GM18498 (cell line): ENCODE measurements around the gene C2orf81.
A peak's percentile ranks its signal among the peaks of the same experiment; 100 is the strongest.
"Not testable (repeated sequence)": the region's sequence is repeated elsewhere in the genome, so short reads cannot be mapped to it uniquely, and the experiment has no call there.

ENCODE experiments used
- ATAC-seq: cut with Tn5 transposase; IDR thresholded peaks from one replicate; pipeline ENCODE4 v1.9.1; 2021; ENCODE audit warnings: mild to moderate bottlenecking, moderate library complexity; ENCODE audit not compliant: unreplicated experiment

Gene C2orf81

GRCh38 chr2:74424139-74424992 lies 2.9 kb upstream of the C2orf81 start:
- ATAC-seq = no peak

DNA sequence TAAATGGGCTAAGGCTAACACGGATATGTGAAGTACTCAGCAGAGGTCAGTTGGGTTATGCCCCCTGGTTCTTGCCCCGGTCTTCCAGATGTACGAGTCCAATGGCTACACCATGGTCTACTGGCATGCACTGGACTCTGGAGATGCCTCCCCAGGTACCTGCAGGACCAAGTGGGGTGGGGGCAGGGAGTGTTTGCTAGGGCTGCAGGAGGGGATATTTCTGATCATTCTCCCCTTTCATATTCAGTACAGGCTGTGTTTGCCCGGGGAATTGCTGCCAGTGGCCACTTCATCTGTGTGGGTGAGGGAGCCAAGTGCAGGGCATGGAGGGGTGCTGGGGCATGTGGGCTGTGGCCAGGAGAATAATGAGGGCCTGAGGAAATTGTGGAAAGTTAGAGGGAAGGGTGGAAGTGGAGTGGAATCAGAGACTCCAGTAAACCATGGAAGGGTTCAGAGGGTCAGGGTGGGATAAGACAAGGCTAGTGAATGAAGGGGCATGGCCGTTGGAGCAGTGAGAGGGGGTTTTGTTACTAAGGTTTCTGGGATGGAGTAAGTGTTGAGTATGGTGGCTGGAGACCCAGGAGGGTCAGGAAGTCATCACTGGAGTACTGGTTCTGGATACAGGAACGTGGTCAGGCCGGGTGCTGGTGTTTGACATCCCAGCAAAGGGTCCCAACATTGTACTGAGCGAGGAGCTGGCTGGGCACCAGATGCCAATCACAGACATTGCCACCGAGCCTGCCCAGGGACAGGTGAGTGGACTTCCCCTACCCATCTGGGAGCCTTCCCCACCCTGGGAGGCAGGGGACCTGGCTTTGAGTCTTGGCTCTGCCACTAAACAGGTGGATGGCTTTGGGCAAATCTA lies 2.0 kb upstream of the C2orf81 start:
- ATAC-seq = no peak

- not testable (repeated sequence) for ATAC-seq
Observed at GRCh38 chr2:74420443-74421103, 846 bp downstream of the C2orf81 start.

DNA sequence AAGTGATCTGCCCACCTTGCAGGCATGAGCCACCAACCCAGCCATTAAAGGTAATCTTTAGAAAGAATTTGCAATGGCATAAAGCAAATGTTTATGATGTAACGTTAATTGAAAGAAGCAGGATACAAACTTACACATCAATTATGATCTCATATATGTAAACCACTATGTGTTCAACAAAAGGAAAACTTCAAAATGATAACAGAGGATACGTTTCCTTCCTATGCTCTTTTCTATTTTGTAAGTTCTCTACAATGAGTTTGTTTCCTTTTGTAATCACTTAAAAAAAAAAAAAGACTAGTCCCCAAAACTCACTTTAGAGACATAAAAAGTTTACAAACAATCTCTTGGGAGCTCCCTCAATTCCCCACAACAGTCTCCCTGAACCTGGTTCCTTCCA lies 1.4 kb downstream of the C2orf81 start:
- ATAC-seq = no peak

- ATAC-seq = no peak
Observed at GRCh38 chr2:74419345-74419744, 2.1 kb downstream of the C2orf81 start.

- ATAC-seq = no peak
Observed at GRCh38 chr2:74418312-74418711, 3.1 kb downstream of the C2orf81 start.

DNA sequence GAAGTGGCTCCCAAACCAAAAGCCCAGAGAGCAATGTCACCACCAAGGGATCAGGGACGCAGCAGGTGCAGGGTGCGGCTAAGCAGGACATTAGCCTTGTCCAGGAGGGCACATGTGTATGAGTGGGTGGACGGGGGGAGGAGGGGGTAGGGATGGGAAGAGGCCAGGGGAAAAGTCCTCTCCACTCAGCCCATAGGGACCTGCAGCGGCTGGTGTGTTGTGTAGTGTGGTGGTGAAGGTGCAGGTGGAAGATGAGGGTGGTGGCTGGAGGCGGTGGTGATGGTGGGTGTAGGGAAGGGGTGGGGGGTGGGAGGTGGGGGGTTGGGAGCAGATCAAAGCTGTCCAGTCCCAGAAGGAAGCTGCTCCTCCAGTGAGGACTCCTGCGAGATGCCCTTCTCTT lies 3.7 kb downstream of the C2orf81 start:
- ATAC-seq = no peak

GRCh38 chr2:74417197-74417596 lies 4.2 kb downstream of the C2orf81 start:
- ATAC-seq = no peak

DNA sequence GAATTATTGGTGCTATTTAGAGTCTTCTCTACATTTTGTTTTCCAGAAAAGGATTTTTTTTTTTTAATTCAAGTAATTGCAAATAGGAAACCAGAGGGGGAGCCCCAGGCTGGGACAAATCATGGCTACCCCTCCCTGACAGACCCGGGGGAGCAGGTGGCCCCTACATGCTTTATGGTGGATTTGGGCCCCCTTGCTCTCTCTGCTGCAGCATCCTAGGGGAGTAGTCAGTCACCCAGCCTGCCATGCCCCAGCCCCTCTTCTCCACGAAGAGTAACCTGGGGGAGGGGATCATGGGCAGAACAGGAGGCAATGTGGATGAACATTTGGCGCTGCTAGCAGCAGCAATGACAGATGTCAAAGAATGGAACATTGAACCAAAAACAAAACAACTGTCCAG lies 4.6 kb downstream of the C2orf81 start:
- ATAC-seq = no peak

DNA sequence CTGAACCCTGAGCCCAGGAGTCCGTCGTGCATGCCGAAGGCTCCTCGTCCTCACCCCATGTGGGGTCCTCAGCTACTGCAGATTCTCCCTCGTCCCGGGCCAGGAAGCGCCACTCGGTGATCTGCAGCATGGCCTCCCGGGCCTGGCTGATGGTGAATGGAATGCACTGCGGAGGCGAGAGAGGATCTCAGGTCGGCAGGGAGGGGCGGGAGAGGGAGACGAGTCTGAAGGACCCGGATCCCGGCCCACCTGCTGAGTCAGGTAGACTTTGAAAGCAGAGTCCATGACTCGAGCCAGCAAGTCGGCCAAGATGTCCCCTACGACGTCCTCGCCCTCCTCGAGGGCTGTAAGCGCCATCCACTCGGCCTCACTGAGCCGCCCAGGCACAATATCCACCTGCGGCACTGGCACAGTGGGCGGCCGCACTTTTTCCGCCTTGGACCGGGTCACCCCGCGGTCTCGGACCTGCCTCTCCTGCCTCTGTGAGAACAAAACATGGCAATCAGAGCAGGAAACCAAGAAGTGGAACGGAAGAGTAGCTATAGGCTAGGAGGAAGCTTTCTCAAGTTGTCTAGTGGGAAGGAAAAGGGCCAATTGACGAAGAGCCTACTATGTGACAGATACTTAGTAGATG lies 5.5 kb downstream of the C2orf81 start:
- no peak for ATAC-seq

DNA sequence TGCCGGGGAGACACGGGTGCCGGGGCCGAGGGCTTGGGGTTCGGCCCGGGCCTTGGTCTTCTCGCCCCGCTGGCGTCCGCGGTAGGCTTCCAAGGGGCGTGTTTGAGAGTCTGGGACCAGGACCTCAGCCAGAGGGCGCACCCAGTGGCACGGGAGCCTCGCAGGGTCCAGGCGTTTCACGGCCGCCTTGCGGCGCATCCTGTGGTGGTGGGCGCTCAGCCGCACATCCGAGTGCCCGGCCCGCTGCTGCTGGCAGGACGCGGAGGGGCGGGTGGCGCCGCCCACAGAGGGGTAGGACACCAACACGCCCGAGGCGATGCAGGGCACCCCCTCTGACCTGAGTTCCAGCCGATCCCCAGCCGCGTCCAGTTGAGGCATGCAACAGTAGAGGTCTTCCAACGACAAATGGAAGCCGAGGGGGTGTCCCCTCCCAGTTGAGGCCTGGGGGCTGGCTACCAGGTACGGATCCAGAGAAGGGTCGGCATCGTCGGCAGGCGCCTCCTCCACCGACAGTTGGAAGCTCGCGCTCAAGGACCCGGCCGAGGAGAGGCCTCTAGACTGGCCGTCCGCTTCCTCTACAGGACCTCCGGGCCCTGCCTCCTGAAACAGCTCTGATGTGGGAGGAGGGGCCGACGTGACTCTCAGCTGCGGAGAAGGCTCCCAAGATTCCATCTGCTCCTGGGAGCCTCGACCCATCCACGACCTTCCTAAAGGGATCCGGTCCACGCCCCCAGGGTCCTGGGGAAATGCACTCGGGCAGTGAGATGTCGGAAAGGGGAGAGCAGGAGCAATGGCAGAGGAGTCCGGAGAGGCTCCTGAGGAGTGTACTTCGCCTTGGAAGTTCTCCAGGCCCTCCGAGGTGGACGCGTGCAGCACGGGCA lies 6.3 kb downstream of the C2orf81 start:
- peak; percentile 45 for ATAC-seq

DNA sequence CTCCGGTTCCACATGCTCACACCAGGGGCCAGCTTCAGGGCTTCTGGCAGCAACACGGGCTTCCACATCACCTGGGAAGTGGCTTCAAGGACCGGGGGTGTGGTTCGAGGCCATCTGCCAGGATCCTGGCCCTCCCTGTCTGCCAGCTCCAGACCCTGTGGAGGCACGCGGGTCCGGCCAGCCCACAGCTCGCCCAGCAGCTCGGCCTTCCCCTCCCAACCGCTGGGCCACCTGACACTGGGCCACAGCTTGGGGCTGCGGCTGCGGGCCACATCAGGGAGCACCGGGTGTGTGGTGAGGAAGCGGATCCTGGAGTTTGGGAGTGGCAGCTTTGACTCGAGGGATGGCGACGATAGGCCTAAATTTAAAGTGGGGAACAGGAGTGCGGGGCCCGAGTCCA lies 7.0 kb downstream of the C2orf81 start:
- ATAC-seq = no peak

DNA sequence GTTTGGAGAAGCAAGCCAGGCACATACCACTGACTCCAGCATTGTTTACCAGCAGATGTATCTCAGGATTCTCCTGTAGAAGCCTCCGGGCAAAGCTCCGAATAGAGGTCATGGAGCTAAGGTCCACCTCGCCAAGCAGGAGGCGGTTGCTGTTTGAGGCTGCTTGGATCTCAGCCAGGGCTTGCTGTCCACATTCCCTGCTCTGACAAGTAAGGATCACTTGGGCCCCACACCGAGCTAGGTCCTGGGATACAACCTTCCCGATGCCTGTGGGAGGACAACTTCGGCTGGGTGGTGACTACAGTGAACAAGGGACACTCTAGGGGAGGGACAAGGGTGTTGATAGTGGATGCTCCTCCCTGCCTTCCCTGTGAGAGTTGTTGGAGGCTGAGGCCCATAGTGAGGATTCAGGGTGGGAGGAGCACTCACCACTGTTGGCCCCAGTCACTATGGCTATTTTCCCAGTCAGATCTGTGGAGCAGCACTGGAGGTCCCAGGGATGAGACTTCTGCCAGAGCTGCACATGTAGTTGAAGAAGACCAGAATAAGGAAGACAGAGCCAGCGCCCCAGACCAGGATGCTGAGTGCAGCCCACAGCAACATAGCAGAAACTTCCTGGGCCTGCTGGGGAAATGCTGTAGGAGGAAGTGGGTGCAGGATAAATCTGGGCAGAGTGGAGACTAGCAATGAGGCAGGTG lies 8.3 kb downstream of the C2orf81 start:
- no peak for ATAC-seq

- no peak for ATAC-seq
Observed at GRCh38 chr2:74407682-74408081, 13.7 kb downstream of the C2orf81 start.

DNA sequence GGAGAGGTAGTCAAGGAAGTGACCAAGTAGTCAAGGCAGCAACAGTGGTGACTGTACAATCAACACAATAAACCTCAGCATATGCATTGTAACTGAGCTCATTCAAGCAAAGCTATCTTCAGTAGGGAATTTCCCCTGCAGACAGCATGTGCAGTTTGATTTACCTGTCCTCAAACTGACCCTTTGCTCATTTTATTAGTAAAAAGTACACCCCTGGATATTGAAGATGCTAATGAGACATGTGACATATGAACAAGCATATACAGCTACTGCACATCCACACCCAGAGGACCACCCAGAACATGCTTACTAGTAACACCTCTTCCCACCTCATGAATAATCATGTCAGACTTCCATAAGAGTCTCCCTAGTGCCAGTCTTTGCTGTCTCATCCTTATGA lies 15.4 kb downstream of the C2orf81 start:
- ATAC-seq = no peak

DNA sequence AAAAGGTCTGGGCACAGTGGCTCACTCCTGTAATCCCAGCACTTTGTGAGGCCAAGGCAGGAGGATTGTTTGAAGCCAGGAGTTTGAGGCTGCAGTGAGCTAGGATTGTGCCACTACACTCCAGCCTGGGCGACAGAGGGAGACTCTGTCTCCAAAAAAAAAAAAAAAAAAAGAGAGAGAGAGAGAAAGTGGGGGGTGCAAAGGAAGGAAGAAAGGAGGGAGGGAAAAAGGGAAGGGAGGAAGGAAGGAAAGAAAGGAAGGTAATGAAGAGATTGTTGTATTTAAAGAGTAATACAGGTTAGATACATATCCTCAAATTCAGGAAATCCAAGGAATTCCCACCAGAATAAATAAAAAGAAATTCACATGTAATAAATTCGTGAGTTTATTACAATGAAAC lies 19.5 kb downstream of the C2orf81 start:
- no peak for ATAC-seq

DNA sequence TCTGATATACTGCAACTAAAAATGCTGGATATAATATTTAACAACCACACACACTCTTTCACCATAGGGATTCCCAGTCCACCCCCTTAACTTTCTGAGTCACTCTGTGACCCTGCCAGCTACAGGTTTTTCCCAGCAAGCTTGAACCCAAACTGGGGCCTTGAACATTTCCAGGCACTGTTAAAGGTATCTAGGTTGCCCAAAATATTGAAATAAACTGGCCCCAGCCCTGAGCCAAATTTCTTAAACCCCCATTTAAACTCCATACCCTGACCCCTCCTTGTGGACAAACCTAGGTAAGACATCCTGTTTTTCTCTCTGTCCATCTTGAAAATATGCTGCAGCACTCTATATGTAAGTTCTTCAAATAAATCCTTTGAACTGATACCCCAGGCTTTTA lies 21.6 kb downstream of the C2orf81 start:
- no peak for ATAC-seq

- no peak for ATAC-seq
Observed at GRCh38 chr2:74396149-74396548, 25.3 kb downstream of the C2orf81 start.

GRCh38 chr2:74393525-74393924 lies 27.9 kb downstream of the C2orf81 start:
- no peak for ATAC-seq

DNA sequence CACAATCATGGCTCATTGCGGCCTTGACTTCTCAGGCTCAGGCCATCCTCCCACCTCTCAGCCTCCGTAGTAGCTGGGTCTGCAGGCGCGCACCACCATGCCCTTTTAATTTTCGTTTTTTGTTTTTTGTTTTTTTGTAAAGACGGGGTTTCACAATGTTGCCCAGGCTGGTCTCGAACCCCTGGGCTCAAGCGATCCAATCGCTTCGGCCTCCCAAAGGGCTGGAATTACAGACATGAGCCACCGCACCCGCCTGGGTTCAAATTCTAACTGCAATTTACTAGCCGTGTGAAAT lies 29.0 kb downstream of the C2orf81 start:
- no peak for ATAC-seq
